IPS-11a (cell line): Measurements from ENCODE around the gene TMEM53.
A peak's percentile ranks its signal among the peaks of the same experiment; 100 is the strongest.
"Not testable (repeated sequence)": the region's sequence is repeated elsewhere in the genome, so short reads cannot be mapped to it uniquely, and the experiment has no call there.

ENCODE experiments used
- H3K4me3 ChIP-seq: one replicate; pipeline ENCODE4 v1.5.1; 2013; ENCODE audit warnings: low read depth, low read length, control low read depth

Gene TMEM53

DNA sequence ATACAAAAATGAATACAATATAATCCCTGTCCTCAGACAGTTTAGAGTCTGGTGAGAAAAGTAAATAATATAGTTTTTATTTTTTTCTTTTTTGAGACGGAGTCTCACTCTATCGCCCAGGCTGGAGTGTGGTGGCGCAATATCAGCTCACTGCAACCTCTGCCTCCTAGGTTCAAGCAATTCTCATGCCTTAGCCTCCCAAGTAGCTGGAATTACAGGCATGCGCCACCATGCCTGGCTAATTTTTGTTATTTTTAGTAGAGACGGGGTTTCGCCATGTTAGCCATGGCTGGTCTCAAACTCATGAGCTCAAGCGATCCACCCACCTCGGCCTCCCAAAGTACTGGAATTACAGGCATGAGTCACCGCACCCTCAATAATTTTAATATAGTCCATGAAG is 25.1 kb upstream of the TMEM53 start:
- not testable (repeated sequence) for H3K4me3 ChIP-seq

GRCh38 chr1:44698138-44698537 is 23.9 kb upstream of the TMEM53 start:
- no peak overlapping the region for H3K4me3 ChIP-seq

DNA sequence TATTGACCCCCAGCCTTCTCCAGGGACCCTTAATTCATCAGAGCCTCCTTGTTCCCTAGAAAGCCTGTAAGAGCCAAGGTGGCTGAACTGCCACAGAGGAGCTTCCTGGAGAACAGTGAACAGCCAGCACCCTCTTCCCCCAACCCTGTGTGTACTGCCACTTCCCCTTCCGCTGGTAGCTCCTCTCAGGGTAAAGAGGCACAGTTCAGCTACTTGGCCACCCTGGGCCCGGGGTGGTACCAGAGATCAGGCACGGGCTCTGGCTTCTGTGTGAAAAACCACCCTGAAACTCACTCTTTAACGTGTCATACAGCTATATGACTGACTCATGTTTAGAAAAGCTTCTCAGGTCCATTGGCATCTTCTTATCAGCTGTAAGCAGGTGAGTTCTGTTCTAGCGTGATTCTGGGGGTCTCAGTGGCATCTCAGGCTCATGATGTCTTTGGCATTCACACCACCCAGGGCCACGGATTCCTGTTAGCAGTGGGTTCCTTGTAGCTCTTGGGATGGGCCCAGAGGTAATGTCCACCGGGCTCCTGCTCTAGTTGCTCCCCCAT is 22.6 kb upstream of the TMEM53 start:
- H3K4me3 ChIP-seq = no peak overlapping the region

- H3K4me3 ChIP-seq = no peak overlapping the region
Measured at GRCh38 chr1:44696101-44696500, 21.8 kb upstream of the TMEM53 start.

GRCh38 chr1:44695671-44696070 is 21.4 kb upstream of the TMEM53 start:
- no peak overlapping the region for H3K4me3 ChIP-seq

GRCh38 chr1:44694863-44695478 is 20.7 kb upstream of the TMEM53 start:
- no peak overlapping the region for H3K4me3 ChIP-seq

DNA sequence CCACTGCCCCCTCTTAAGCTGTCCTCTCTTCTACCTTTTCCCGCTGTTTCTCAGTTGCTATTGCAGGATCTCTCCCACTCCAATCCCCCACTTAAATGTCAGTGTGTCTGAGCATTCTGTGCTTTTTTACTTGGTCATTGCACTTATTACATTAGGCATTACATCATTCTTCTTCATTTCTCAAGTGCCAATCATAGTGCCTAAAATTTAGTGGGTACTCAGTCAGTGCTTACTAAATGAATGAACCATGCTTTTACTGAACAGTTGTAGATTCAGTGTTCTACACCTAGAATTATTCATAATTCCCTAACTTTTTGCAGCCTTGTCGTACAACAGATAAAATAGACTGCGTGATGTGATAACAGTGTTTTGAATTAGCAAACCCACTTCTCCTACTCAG is 19.6 kb upstream of the TMEM53 start:
- H3K4me3 ChIP-seq = no peak overlapping the region

DNA sequence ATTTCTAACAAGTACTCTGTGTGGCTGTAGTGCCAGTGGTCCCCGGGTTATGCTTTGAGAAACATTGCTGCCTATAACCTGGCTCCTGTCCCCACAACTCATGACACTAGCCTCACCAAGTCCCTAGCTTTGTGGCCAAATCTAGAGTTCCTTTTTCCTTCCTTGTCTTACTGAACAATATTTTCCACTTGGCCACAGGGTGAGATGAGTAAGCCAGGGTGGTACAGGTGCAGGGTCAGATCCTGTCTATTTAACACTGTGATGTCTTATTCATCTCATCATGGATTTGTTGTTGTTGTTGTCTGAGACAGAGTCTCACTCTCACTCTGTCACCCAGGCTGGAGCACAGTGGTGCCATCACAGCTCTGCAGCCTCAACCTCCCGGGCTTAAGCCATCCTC is 18.9 kb upstream of the TMEM53 start:
- H3K4me3 ChIP-seq = no peak overlapping the region

DNA sequence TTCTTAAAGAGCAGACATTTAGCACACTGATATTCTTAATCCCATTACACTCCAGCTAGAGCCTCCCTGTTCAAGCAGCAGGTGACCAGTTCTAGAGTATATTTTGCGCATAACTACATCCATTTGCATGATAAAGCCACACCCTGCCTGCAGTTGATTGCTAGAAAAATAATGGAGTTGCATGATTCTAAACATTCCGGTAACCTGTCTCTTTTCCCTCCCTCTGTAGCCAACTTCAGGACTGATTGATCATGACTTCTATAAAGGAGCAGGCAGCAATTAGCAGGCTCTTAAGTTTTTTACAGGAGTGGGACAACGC is 15.1 kb upstream of the TMEM53 start:
- H3K4me3 ChIP-seq = no peak overlapping the region

- no peak overlapping the region for H3K4me3 ChIP-seq
Measured at GRCh38 chr1:44688760-44689446, 14.6 kb upstream of the TMEM53 start.

GRCh38 chr1:44685881-44686280 is 11.6 kb upstream of the TMEM53 start:
- H3K4me3 ChIP-seq = no peak overlapping the region

DNA sequence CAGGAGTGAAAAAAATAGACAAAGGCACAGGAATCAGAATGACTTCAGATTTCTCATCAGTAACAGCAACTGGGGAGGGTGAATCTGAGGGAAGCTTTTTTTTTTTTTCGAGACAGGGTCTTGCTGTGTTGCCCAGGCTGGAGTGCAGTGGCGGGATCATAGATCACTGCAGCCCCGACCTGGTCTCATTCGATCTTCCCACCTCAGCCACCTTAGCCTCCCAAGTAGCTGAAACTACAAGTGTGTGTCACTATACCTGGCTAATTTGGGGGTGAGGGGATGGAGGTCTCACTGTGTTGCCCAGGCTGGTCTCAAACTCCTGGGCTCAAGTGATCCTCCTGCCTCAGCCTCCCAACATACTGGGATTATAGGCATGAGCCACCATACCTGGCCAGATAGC is 10.9 kb upstream of the TMEM53 start:
- H3K4me3 ChIP-seq = no peak overlapping the region

GRCh38 chr1:44684525-44684924 is 10.2 kb upstream of the TMEM53 start:
- H3K4me3 ChIP-seq = no peak overlapping the region

DNA sequence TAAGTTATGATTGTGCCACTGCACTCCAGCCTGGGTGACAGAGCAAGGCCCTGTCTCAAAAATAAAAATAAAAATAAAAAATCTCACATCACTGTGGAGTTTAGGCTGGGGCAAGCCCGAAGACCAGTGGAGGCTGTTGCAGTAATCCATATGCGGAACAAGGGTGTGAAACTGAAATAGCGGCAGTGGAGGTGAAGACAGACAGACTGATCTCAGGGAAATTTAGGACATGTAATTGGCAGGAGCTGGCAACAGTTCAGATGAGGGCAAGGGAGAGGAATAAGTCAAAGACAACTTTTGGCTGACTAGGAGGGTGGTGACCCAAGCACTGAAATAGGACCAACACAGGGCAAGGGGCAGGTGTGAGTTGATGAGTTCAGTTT is 8.6 kb upstream of the TMEM53 start:
- no peak overlapping the region for H3K4me3 ChIP-seq

DNA sequence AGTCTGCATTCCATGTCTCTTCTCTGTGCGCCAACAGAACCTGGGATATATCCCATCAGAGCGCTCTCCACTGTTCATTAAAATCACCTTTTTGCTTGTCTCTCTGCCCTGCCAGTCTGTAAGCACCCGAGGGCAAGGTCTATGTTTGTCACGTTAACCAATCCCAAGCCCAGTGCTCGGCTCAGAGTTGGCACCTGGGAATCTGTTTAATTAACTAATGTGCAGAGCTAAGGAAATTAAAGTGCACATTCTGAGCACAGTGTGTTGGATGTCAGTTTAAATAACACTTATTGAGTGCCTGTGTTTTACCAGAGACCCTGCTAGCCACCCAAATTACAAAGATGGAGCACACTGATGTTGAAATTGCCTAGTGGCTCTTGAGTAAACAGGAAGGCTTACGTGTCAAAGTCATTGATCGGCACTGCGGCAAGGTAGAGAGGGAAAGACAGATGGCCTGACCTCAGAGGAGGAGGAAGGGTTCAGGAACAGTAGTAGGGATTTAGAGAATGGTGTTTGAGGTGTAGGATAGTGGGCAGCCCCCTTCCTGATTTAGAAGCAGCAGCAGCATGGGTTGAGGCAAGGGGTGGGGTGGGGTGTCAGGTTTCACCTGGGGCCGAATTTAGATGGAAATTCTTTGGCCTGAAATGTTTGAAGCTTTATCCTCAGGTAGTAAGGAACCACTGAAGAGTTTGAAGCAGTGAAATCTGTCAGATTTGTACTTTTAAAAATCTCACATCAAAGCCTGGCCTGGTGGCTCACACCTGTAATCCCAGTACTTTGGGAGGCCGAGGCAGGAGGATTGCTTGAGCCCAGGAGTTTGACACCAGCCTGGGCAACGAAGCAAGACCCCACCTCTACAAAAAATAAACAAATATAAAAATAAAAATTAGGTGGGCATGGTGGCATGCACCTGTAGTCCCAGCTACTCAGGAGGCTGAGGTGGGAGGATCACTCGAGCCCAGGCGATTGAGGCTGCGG is 7.9 kb upstream of the TMEM53 start:
- no peak overlapping the region for H3K4me3 ChIP-seq

GRCh38 chr1:44679468-44679867 is 5.2 kb upstream of the TMEM53 start:
- H3K4me3 ChIP-seq = no peak overlapping the region

- no peak overlapping the region for H3K4me3 ChIP-seq
Measured at GRCh38 chr1:44678626-44679025, 4.3 kb upstream of the TMEM53 start.

GRCh38 chr1:44678120-44678519 is 3.8 kb upstream of the TMEM53 start:
- no peak overlapping the region for H3K4me3 ChIP-seq

- H3K4me3 ChIP-seq = no peak overlapping the region
Measured at GRCh38 chr1:44677201-44677766, 3.0 kb upstream of the TMEM53 start.

- H3K4me3 ChIP-seq = no peak overlapping the region
Measured at GRCh38 chr1:44676484-44677200, 2.4 kb upstream of the TMEM53 start.

DNA sequence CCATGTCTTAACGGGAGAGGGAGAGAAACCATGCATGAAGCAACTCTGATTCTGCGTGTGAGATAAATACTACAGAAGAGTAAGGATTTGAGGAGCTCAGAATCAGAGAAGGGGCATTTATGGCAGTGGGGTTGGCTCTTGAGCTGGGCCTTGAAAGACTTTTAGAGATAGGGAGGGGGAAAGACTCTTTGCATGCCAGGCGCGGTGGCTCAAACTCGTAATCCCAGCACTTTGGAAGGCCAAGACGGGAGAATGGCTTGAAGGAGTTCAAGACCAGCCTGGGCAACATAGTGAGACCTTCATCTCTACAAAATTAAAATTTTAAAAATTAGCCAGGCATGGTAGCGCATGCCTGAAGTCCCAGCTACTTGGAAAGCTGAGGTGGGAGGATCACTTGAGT is 905 bp upstream of the TMEM53 start:
- peak overlapping the region; percentile 45 for H3K4me3 ChIP-seq
